NAMALWA (cell line): ENCODE results near the gene FUT2.
"Not testable (repeated sequence)": the region's sequence is repeated elsewhere in the genome, so short reads cannot be mapped to it uniquely, and the experiment has no call there.

Source experiments
- DNase-seq: peaks from one replicate; pipeline ENCODE4 v3.0.0-alpha.2; 2015; ENCODE audit warnings: low spot score

The FUT2 gene

DNA sequence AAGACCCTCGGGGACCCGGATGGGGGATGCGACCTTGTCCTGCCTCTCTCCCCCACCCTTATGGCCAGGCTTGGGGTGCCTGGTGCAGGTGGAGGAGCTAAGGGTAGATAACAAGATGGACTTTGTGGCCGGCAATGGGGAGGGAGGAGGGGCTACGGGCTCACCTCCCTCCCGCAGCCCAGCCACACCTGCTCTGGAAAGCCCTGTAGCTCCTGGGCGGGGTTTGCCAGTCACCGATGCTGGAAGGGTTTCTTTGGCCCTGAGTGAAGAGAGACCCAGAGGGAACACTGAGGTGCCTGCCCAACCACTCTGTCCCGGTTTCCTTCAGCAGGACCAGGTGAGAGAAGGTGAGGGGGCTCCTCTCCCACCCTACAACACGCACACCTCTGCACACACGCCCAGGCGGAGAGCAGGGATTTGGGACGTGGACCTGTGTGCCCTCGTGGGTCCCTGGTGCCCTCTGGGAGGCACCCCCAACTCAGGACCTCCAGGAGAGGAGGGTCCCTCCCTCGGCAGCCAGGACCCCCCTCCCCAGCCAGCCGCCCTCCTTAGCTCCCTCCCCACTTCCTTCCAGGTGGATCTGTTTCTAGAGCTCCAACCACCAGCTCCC, at the start of gene FUT2:
TSS of gene FUT2 (plus strand) at position 229 of the 610 bp plus-strand sequence. CDS start 6,986 bp downstream, outside the sequence.
- DNase-seq: no peak

GRCh38 chr19:48646001-48646721, 49.6 kb upstream of the FUT2 start, which contains the start of gene CA11:
TSS of gene CA11 (minus strand) at chr19:48646187. CDS start at chr19:48645632, 555 bp downstream.
- peak; percentile 94 for DNase-seq

GRCh38 chr19:48646722-48647216, 49.0 kb upstream of the FUT2 start:
- peak; percentile 35 for DNase-seq

DNA sequence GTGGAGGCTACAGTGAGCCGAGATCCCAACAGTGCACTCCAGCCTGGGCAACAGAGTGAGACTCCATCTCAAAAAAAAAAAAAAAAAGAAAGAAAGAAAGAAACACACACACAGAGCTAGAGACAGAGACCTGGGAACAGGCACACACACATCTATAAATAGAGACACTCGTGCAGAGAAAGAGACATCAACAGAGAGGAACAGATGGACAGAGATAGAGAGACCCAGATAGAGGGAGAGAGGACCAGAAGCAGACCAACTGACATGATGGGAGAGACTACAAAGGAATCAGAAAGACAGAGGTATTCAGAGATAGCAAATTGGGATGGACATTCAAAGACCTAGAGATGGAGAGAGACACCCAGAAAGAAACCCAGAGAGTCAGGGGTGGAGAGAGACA, 47.6 kb upstream of the FUT2 start:
- no peak for DNase-seq

DNA sequence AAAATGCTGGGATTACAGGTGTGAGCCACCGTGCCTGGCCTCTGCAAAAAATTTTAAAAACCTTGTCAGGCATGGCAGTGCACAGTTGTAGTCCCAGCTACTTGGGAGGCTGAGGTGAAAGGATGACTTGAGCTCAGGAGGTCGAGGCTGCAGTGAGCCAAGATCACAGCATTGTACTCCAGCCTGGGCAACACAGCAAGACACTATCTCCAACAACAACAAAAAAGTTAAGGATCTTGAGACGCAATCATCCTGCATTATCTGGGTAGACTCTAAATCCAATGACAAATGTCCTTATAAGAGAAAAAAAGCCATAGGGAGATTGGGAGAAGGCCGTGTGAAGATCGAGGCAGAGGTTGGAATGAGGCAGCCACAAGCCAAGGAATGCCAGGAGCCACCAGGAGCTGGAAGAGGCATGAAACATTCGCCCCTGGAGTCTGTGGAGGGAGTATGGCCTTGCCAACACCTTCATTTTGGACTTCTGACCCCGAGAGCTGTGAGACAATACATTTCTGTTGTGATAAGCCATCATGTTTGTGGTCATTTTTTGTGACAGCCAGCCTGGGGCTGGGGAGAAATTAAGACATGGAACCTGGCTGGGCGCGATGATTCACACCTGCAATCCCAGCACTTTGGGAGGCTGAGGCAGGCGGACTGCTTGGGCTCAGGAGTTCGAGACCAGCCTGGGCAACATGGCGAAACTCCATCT, 44.6 kb upstream of the FUT2 start:
- DNase-seq: no peak

DNA sequence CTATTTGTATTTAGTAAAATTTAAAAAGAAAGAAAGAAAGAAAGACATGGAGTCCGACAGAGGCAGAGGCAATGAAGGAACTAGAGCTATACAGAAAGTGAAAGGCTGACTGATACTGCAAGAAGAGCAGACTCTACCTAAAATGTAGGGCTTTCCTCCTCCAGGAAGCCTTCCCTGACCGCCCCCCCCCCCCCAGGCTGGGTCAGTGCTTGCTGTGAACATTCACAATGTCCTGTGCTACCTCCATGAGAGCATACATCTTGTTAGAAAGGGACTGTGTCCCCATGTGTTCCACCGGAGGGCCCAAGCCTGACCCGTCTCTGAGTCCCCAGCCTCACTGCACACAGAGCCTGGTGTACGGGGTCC, 44.1 kb upstream of the FUT2 start:
- DNase-seq: no peak

- peak; percentile 55 for DNase-seq
These were observed 41.3 kb upstream of the FUT2 start for GRCh38 chr19:48654299-48655059.

DNA sequence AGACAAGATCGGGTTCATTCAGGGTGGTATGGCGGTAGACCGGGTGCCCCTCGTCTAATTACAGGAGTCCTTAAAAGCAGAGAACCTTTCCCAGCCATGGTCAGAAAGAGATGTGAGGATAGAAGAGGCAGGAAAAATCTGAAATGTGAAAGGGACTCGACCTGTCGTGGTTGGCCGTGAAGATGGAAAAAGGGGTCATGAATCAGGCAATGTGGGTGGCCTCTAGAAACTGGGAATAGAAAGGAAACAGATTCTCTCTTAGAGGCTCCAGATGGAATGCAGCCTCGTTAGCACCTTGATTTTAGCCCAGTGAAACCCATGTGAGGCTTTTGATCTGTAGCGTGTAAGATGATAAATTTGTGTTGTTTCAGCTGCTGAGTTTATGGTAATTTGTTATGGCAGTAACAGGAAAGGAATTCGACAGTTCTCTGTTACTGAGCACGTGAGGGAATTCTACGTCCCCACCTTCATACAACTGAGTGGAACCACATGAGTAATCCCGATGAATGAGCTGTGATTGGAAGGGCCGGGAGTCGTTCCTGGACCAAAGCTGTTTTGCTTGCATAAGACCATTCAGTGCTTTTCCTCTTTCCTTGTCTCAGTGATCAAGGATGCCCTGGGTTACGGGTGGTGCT, 38.8 kb upstream of the FUT2 start:
- DNase-seq: no peak

- not testable (repeated sequence) for DNase-seq
These were observed 37.9 kb upstream of the FUT2 start for GRCh38 chr19:48657828-48658227.

DNA sequence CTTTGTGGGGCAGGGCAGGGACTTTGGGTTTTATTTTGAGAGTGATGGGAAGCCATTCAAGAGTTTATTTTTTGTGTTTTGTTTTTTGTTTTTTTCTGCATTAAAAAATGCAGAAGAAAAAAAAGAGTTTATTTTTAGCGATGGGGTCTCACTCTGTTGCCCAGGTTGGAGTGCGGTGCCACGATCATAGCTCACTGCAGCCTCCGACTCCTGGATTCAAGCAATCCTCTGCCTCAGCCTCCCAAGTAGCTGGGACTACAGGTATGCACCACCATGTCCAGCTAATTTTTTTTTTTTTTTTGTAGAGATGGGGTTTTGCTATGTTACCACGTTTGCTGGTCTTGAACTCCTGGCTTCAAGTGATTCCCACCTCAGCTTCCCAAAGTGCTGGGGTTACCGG, 37.3 kb upstream of the FUT2 start:
- DNase-seq: no peak

DNA sequence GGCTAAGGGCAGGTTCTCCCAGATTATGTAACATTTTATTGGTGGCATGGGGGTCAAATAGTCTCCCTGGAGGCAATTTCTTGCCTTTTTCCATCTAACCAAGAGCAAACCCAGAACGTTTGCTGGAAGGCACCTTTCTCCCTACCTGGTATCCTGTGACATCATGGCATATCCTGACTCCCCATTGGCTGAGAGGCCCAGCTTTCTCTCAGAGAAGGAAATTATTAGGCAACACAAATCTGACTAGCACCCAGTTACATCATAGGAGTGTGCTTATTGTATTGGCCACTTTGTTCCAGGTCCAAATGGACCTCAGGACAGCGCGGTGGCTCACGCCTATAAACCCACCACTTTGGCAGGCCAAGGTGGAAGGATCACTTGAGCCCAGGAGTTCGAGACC, 36.0 kb upstream of the FUT2 start:
- peak; percentile 41 for DNase-seq

- DNase-seq: peak; percentile 97
These were observed 34.7 kb upstream of the FUT2 start for GRCh38 chr19:48660852-48661710.

GRCh38 chr19:48661711-48662090, 34.1 kb upstream of the FUT2 start:
- no peak for DNase-seq

DNA sequence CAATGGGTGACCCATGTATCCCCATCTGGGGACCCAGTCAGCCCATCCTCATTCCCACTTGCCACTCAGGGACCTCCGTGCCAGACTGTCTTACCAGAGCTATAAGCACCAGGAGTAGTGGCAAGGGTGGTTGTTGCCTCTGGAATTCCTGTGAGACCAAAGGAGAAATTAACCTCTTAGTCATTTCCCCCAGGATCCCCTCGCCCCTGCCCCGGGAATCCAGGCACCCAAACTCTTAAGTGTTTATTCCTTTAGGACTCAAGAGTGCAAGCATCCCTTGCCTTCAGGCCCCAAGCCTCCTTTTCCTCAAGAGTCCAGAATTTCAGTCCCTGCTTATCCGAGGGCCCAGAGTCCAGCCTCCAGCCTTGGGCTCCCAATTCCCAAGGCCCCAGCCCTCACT, 32.1 kb upstream of the FUT2 start:
- no peak for DNase-seq

DNA sequence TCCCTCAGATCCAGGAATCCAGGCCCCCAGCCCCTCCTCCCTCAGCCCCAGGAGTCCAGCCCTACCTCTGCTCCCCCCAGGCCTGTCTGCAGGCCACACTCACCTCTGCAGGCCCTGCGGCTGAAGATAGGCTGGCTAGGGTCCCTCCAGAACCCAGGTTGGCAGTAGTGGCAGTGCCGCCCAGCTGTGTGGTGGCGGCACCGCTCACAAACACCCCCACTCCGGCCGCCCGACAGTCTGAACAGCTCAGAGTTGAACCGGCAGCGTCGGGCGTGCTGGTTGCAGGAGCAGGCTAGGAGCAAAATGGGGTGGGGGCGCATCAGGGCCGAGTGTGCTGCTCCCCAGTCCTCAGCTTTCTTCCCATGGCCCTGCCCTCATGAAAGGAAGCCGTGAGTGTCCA, 31.3 kb upstream of the FUT2 start:
- no peak for DNase-seq

GRCh38 chr19:48665786-48666185, 30.0 kb upstream of the FUT2 start:
- no peak for DNase-seq

DNA sequence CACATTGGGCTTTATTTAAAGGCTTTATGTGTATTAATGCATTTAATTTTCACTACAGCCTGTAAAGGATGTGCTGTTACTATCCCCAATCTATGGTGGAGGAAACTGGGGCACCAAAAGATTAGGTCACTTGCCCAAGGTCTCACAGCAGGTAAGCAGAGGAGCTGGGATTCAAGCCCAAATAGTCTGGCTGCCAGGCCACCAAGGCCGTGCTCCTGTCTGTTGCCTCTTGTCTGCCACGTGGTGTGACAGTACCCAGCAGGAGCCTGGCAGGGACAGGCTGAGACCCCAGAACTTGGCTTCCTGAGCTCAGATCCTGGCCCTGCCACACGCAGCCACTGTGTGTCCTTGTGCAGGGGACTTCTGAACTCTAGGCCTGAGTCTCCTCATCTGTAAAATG, 27.4 kb upstream of the FUT2 start:
- DNase-seq: no peak

DNA sequence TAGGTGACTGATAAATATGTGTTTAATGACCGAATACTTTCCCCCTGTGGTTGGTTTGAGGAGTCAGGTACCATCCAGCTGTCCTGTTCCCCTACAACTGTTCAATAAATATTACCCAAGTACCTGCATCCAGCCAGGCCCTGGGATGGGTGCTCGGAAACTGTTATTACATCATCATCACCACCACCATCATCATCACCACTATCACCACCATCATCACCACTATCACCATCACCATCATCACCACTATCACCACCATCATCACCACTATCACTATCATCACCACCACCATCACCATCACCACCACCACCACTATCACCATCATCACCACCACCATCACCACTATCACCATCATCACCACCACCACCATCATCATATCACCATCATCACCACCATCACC, 27.0 kb upstream of the FUT2 start:
- no peak for DNase-seq

GRCh38 chr19:48669903-48670668, 25.7 kb upstream of the FUT2 start:
- DNase-seq: no peak
